ENCODE measurements around the gene FGF4.

- TF ChIP-seq CTCF (IDR thresholded peaks at IDR 0.05) = no peak
- TF ChIP-seq POLR2A (IDR thresholded peaks at IDR 0.05) = no peak
- no peak for TF ChIP-seq EP300 (IDR thresholded peaks at IDR 0.05)
- TF ChIP-seq POLR2AphosphoS5 (IDR thresholded peaks at IDR 0.05) = no peak
These were observed 24.9 kb downstream of the FGF4 start for GRCh38 chr11:69750108-69750850.

Measured in upper lobe of left lung (tissue), 4 donors.